Naive B cell (primary cell): ENCODE measurements around the gene HOTAIR. TPM values are rescaled to one million over a fixed set of nuclear protein-coding genes. Genes with fewer than 3 reads are reported as not detected.

ENCODE experiments used
- ATAC-seq, 2 donors: fragments of 150-1000 bp; cut with Tn5 transposase; 2 replicates each; pipeline ENCODE4 v1.10.0; 2021; ENCODE audit warnings: low read depth in 2 of 2, mild to moderate bottlenecking in 2 of 2, moderate library complexity in 2 of 2
- DNase-seq: peaks from one replicate; pipeline ENCODE4 v3.0.0; 2022
- H3K27ac Mint-ChIP-seq, 6 donors: one replicate each; pipeline ENCODE4 v1.8.0; 2020 to 2022; ENCODE audit warnings: mild to moderate bottlenecking in 6 of 6, mixed read lengths in 6 of 6, moderate library complexity in 5 of 6, inconsistent platforms in 2 of 6
- H3K27me3 Mint-ChIP-seq, 3 donors: one replicate each; pipeline ENCODE4 v1.8.0; 2021 to 2022; ENCODE audit warnings: mixed read lengths in 3 of 3, mild to moderate bottlenecking in 1 of 3
- H3K36me3 Mint-ChIP-seq, 2 donors: one replicate each; pipeline ENCODE4 v1.8.0; 2020 to 2022; ENCODE audit warnings: mixed read lengths in 2 of 2, inconsistent platforms in 1 of 2, mild to moderate bottlenecking in 1 of 2
- H3K4me1 Mint-ChIP-seq, 3 donors: one replicate each; pipeline ENCODE4 v1.8.0; 2020 to 2022; ENCODE audit warnings: mixed read lengths in 3 of 3, inconsistent platforms in 1 of 3, mild to moderate bottlenecking in 1 of 3, moderate library complexity in 1 of 3
- H3K4me3 Mint-ChIP-seq, 8 donors: one replicate each; pipeline ENCODE4 v1.8.0; 2020 to 2022; ENCODE audit warnings: mild to moderate bottlenecking in 8 of 8, mixed read lengths in 8 of 8, moderate library complexity in 8 of 8, inconsistent platforms in 2 of 8
- H3K9me3 Mint-ChIP-seq, 7 donors: one replicate each; pipeline ENCODE4 v1.8.0; 2020 to 2022; ENCODE audit warnings: mixed read lengths in 7 of 7, mild to moderate bottlenecking in 5 of 7, inconsistent platforms in 2 of 7, moderate library complexity in 1 of 7
- polyA plus RNA-seq, 6 donors: library from polyadenylated mRNA; unstranded; fragments of 300-500 nt; fragmentation: Illumina TruSeq; gene quantifications; one replicate each; pipeline ENCODE4 v1.2.3, GENCODE V29; 2021; ENCODE audit warnings: low read depth in 6 of 6

HOTAIR gene
- polyA plus RNA-seq, 6 donors from 2014 or later = not detected

GRCh38 chr12:54016478-54016964 lies 41.8 kb upstream of the HOTAIR start:
- no peak for DNase-seq
- peaks cover 67 to 83% (median 82%) of the 10 kb centered on the region in 3 donors for H3K27me3 Mint-ChIP-seq

DNA sequence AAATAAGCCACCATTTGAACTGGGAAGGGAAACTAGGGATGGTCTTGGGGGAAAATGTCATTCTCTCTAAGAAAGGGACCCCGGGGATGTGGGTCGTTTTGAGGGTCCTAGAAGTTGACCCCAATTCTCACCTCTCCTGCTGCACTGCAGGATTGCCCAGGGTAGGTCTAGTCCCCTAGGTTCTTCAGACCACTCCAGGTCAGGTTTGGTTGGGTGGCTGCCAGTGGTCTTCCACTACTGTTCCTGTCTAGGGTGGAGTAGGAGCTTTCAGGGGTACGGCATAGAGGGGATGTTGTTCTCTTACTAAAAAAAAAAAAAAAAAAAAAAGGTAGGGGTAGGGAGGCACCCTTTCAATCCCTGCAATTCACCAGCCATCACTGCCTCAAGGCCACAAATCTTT lies 41.3 kb upstream of the HOTAIR start:
- peak overlapping the region in 1 of 8 donors; percentile 32 for H3K4me3 Mint-ChIP-seq
- H3K36me3 Mint-ChIP-seq = no peaks in the 10 kb centered on the region
- peaks cover 29 to 46% (median 33%) of the 10 kb centered on the region in 3 donors for H3K4me1 Mint-ChIP-seq
- ATAC-seq = no peak
- peaks cover 0 to 13% (median 3%) of the 10 kb centered on the region in 7 donors for H3K9me3 Mint-ChIP-seq
- H3K27ac Mint-ChIP-seq = peak overlapping the region in 2 of 6 donors; percentile 48 to 70
- no peak for DNase-seq
- peaks cover 67 to 83% (median 82%) of the 10 kb centered on the region in 3 donors for H3K27me3 Mint-ChIP-seq

More at GRCh38 chr12:54016478-54016964, 41.8 kb upstream of the HOTAIR start:
- H3K9me3 Mint-ChIP-seq = peaks cover 0 to 13% (median 3%) of the 10 kb centered on the region in 7 donors
- H3K36me3 Mint-ChIP-seq = no peaks in the 10 kb centered on the region
- peak overlapping the region in 1 of 6 donors; percentile 70 for H3K27ac Mint-ChIP-seq
- peaks cover 24 to 41% (median 28%) of the 10 kb centered on the region in 3 donors for H3K4me1 Mint-ChIP-seq
- ATAC-seq = no peak
- H3K4me3 Mint-ChIP-seq = no peak overlapping the region

GRCh38 chr12:54015018-54015931 lies 40.5 kb upstream of the HOTAIR start:
- Mint-ChIP-seq H3K4me1 (peaks cover 34 to 49% (median 35%) of the 10 kb centered on the region in 3 donors), H3K36me3 (no peaks in the 10 kb centered on the region), H3K27ac (peak overlapping the region in 4 of 6 donors; percentile 47 to 91 (median 84)), H3K27me3 (peaks cover 71 to 84% (median 83%) of the 10 kb centered on the region in 3 donors), H3K4me3 (peak overlapping the region in 4 of 8 donors; percentile 36 to 79 (median 52)), H3K9me3 (peaks cover 0 to 13% (median 3%) of the 10 kb centered on the region in 7 donors)
- ATAC-seq = no peak
- no peak for DNase-seq

DNA sequence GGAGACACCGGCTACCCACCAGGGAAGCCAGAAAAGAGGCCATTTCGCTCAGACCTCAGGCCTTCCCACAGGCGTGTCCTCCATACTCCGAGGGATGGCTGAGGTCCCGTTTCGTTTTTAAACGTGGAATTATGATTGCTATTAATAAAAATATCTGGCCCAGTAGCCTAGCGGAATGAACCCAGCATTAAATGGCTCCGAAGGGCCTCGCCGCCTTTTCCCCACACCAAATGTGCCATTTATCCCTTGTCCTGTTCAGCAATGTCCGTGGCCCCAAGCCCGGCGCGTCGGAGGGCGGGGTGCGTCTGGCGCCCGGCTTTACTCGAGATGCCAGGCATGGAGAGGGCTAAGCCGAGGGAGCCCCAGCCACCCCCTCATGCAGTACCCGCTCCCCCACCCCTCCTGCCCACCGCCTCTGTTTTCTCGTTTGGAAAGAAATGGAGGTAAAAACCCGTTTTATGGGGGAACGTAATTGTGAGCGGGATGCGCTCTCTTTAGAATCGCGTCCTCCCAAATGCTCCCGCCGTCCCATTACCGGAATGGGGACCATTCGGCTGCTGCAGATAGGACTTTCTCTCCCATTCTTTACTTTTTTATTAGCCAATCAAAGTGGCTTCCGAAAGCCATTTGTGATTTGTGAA lies 39.7 kb upstream of the HOTAIR start:
- Mint-ChIP-seq H3K27ac (peak overlapping the region in 3 of 6 donors; percentile 47 to 91 (median 91)), H3K4me3 (peak overlapping the region in 5 of 8 donors; percentile 36 to 79 (median 60)), H3K27me3 (peaks cover 65 to 84% (median 83%) of the 10 kb centered on the region in 3 donors), H3K36me3 (no peaks in the 10 kb centered on the region), H3K9me3 (peaks cover 0 to 12% (median 2%) of the 10 kb centered on the region in 7 donors), H3K4me1 (peaks cover 36 to 48% (median 38%) of the 10 kb centered on the region in 3 donors)
- no peak for ATAC-seq
- no peak for DNase-seq

DNA sequence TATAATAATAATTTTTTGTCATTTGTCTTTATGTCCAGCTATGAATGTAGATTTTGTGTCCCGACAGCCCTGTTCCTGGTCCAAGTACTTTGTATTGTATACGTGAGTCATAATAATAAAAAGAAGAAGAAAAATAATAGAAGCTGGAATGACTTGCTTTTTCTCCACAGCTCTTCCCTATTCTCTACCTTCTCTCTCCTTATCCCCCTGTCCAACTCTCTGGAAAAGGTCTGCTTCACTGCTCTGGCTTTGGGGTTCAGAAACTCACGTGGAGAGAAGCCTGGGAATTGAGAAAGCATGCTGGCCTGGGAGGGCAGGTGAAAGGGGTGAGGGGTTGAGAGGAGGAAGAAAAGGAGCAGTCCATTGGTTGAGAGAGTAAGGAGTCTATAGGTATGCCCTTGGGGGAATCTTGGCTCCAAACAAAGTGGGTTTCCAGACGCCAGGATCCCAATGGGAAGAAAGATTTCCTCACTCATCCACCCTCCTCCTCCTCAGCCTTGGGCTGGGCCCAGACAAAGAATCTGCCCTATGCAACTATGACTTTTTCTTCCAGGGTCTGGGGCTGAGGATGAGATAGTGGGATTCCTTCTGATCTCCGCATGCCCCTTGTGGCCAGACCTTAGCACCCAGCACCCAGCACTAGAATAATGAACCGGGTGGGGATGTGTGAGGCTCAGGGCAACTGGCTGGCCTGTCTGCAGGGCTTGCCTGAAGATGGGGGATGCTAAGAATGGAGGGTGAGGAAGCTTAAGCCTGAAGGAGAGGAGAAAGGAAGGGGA lies 38.1 kb upstream of the HOTAIR start:
- Mint-ChIP-seq H3K36me3 (no peaks in the 10 kb centered on the region), H3K4me3 (peak overlapping the region in 2 of 8 donors; percentile 11 to 59), H3K9me3 (peaks cover 0 to 12% (median 2%) of the 10 kb centered on the region in 7 donors), H3K4me1 (peaks cover 34 to 45% (median 41%) of the 10 kb centered on the region in 3 donors), H3K27me3 (peaks cover 74 to 87% (median 82%) of the 10 kb centered on the region in 3 donors), H3K27ac (peak overlapping the region in 2 of 6 donors; percentile 78 to 82)
- ATAC-seq (no peak), DNase-seq (no peak)

DNA sequence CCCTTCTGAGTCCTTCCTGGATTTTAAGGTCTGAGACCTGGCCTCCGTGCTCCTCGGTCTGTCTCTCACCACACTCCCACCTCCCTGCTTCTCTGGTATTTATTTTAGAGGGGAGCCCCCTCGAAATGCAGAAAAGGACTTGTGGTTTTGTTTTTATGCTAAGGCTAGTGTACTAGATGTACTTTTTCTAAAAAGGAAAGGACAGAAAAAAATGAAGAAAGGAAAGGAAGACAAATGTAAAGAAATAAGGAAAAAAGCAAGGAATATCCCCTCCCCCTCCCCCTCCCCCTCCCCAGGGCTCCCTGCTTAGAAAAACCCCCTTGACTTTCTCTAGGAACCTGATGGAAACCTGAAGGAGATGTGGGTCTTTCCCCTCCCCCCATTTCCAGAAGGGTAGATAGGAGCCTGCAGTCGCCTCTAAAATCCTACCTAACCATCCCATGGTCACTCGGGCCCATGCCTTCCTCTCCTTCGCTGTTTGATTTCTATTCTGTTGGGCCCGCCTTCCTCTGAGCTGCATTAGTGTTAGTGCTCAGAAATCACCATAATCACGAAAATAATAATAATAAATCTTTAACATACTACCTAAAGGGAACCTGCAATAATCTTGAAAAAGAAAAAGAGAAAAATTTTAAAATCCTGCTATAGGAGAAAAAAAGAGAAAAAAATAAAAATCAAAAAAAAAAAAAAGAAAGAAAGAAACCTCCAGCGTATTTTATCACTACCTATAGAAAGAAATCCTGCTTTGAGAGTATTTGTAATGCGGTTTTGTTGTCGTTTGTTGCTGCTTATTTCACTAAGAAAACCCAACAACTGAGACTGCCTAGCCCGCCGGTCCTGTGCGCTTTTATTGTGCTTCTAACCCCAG lies 37.1 kb upstream of the HOTAIR start:
- H3K9me3 Mint-ChIP-seq = peaks cover 0 to 10% (median 2%) of the 10 kb centered on the region in 7 donors
- ATAC-seq (no peak), DNase-seq (no peak)
- peaks cover 25 to 38% (median 36%) of the 10 kb centered on the region in 3 donors for H3K4me1 Mint-ChIP-seq
- H3K36me3 Mint-ChIP-seq = no peaks in the 10 kb centered on the region
- H3K27ac Mint-ChIP-seq = peak overlapping the region in 3 of 6 donors; percentile 44 to 86 (median 74)
- peaks cover 75 to 87% (median 82%) of the 10 kb centered on the region in 3 donors for H3K27me3 Mint-ChIP-seq
- peak overlapping the region in 2 of 8 donors; percentile 32 to 46 for H3K4me3 Mint-ChIP-seq

GRCh38 chr12:54010972-54011664 lies 36.4 kb upstream of the HOTAIR start:
- H3K4me3 Mint-ChIP-seq = peak overlapping the region in 5 of 8 donors; percentile 7 to 46 (median 32)
- ATAC-seq = no peak
- no peak for DNase-seq

DNA sequence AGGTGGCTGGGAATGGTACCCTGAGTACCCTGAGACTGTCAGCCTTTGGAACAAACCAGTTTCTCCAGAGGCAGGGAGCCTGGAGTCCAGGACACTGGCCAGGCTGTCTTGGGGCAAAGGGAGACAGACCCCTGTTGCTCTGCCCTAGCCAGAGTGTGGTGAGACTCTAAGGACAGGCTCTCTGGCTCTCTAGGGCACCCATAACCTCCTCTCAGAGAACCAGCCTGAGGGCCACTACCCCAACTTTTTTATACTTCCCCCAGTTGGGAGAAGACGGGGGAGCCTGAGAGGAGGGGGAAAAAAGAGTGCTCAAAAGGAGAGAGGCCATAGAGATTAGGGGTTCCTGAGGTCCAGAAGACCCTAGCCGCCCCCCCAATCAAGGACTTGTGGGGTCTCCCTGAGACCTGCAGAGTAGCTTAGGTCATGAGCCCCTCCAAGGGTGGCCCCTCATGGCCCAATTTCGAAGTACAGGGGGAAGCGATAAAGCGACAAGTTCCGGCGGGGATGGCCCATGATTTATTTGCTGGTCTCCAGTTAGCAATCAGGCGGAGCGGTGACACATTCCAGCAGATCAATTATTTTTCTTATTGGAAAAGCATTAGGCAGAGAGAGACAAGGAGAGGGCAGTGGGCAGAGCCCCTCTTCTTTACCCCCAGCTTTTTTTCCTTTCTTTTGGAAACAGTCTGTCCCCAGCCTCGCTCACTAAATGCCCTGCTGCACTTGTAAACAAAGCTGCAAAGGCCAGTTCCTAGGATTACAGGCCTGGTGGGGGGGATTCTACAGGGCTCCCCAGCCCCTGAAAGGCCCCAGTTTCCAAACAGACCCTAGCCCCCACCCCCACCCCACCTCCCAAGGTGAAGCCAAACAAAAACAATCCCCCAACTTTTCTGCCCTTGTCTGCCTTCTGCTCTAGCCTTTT lies 35.6 kb upstream of the HOTAIR start:
- H3K36me3 Mint-ChIP-seq = no peaks in the 10 kb centered on the region
- H3K27ac Mint-ChIP-seq = peak overlapping the region in 2 of 6 donors; percentile 26 to 78
- no peak for DNase-seq
- H3K27me3 Mint-ChIP-seq = peaks cover 80 to 97% (median 93%) of the 10 kb centered on the region in 3 donors
- peaks cover 0 to 6% (median 2%) of the 10 kb centered on the region in 7 donors for H3K9me3 Mint-ChIP-seq
- H3K4me3 Mint-ChIP-seq = peak overlapping the region in 5 of 8 donors; percentile 12 to 73 (median 47)
- ATAC-seq = no peak
- H3K4me1 Mint-ChIP-seq = peaks cover 34 to 52% (median 48%) of the 10 kb centered on the region in 3 donors

More at GRCh38 chr12:54010972-54011664, 36.4 kb upstream of the HOTAIR start:
- peaks cover 77 to 94% (median 88%) of the 10 kb centered on the region in 3 donors for H3K27me3 Mint-ChIP-seq
- H3K36me3 Mint-ChIP-seq = no peaks in the 10 kb centered on the region
- H3K4me1 Mint-ChIP-seq = peaks cover 29 to 45% (median 40%) of the 10 kb centered on the region in 3 donors
- peak overlapping the region in 3 of 6 donors; percentile 74 to 86 (median 78) for H3K27ac Mint-ChIP-seq
- H3K9me3 Mint-ChIP-seq = peaks cover 0 to 9% (median 2%) of the 10 kb centered on the region in 7 donors

DNA sequence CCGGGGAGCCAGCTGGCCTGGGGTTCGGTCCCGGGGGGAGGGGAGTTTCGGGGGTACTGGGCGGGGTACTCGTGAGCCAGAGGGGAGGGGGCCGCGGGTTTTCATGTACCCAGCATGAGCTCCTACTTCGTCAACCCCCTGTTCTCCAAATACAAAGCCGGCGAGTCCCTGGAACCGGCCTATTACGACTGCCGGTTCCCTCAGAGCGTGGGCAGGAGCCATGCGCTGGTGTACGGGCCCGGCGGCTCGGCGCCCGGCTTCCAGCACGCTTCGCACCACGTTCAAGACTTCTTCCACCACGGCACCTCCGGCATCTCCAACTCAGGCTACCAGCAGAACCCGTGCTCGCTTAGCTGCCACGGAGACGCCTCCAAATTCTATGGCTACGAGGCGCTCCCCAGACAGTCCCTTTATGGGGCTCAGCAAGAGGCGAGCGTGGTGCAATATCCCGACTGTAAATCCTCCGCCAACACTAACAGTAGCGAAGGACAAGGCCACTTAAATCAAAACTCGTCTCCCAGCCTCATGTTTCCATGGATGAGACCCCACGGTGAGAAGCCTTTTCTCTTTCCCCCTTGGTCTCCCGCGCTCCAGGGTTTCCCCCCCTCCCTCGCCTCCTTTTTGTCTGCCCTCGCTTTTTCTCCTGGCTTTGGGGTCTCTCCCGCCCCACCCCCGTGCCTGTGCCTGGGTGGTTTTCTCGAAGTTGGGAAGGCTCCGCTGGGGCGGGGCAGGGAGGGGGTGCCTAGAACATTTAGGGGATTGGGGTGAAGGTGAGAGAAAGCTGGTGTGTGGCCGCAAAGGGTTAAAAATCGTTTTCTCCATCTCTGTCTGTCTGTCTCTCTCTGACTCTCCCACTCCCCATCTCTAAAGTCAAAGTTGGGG lies 34.7 kb upstream of the HOTAIR start:
- DNase-seq = no peak
- peak overlapping the region in 2 of 6 donors; percentile 78 to 91 for H3K27ac Mint-ChIP-seq
- no peaks in the 10 kb centered on the region for H3K36me3 Mint-ChIP-seq
- H3K4me1 Mint-ChIP-seq = peaks cover 29 to 51% (median 39%) of the 10 kb centered on the region in 3 donors
- peaks cover 0 to 2% (median 0%) of the 10 kb centered on the region in 7 donors for H3K9me3 Mint-ChIP-seq
- H3K27me3 Mint-ChIP-seq = peaks cover 79 to 97% (median 93%) of the 10 kb centered on the region in 3 donors
- ATAC-seq = no peak
- peak overlapping the region in 7 of 8 donors; percentile 62 to 90 (median 69) for H3K4me3 Mint-ChIP-seq

GRCh38 chr12:54008260-54008552 lies 33.5 kb upstream of the HOTAIR start:
- peaks cover 29 to 54% (median 38%) of the 10 kb centered on the region in 3 donors for H3K4me1 Mint-ChIP-seq
- ATAC-seq = no peak
- no peak overlapping the region for H3K27ac Mint-ChIP-seq
- H3K27me3 Mint-ChIP-seq = peaks cover 80 to 97% (median 93%) of the 10 kb centered on the region in 3 donors
- H3K9me3 Mint-ChIP-seq = peaks cover 0 to 2% (median 0%) of the 10 kb centered on the region in 7 donors
- H3K36me3 Mint-ChIP-seq = no peaks in the 10 kb centered on the region
- DNase-seq = no peak
- H3K4me3 Mint-ChIP-seq = peak overlapping the region in 6 of 8 donors; percentile 32 to 85 (median 46)
